Fibroblast of skin of left biceps (primary cell): ENCODE results near the gene OR6C3.
"Not testable (repeated sequence)": the region's sequence is repeated elsewhere in the genome, so short reads cannot be mapped to it uniquely, and the experiment has no call there.

Source experiments
- DNase-seq, 2 experiments: peaks; one replicate each; pipeline ENCODE4 v3.0.0-alpha.2; 2013; ENCODE audit warnings: low read depth in 2 of 2

Gene OR6C3

GRCh38 chr12:55330446-55330845 lies at the start of gene OR6C3:
Gene OR6C3, plus strand, starts transcription at chr12:55330746. Its CDS starts 955 bp downstream, at chr12:55331701.
- DNase-seq: no peak

GRCh38 chr12:55280991-55281390 lies 49.6 kb upstream of the OR6C3 start:
- DNase-seq: no peak

GRCh38 chr12:55289999-55290398 lies 40.5 kb upstream of the OR6C3 start:
- DNase-seq: no peak

GRCh38 chr12:55296469-55296868 lies 34.1 kb upstream of the OR6C3 start, which contains the start of gene OR6C6:
Gene OR6C6, minus strand, starts transcription at chr12:55296569. Its CDS starts 1,337 bp downstream, at chr12:55295232.
- no peak for DNase-seq

GRCh38 chr12:55314043-55314442 lies 16.5 kb upstream of the OR6C3 start, which contains the start of gene OR6C1:
Gene OR6C1, plus strand, starts transcription at chr12:55314343. Its CDS starts 6,257 bp downstream, at chr12:55320600.
- no peak for DNase-seq

- DNase-seq: no peak
These were observed 10.3 kb upstream of the OR6C3 start for GRCh38 chr12:55320201-55320600.

- not testable (repeated sequence) for DNase-seq
These were observed 4.7 kb upstream of the OR6C3 start for GRCh38 chr12:55325801-55326200.

GRCh38 chr12:55336002-55336401 lies 5.5 kb downstream of the OR6C3 start:
- DNase-seq: no peak

- DNase-seq: not testable (repeated sequence)
These were observed 24.8 kb downstream of the OR6C3 start for GRCh38 chr12:55355338-55355737.

- DNase-seq: no peak
These were observed 32.1 kb downstream of the OR6C3 start, which contains the start of gene OR6C75 for GRCh38 chr12:55362675-55363074. Gene OR6C75, plus strand, starts transcription at chr12:55362975. Its CDS starts 2,136 bp downstream, at chr12:55365111.

- DNase-seq: no peak
These were observed 34.5 kb downstream of the OR6C3 start for GRCh38 chr12:55365086-55365485.

- no peak for DNase-seq
These were observed 42.0 kb downstream of the OR6C3 start for GRCh38 chr12:55372521-55372920.
